NCI-H510A (cell line): ENCODE measurements around the gene RFT1.
"Not testable (repeated sequence)": the region's sequence is repeated elsewhere in the genome, so short reads cannot be mapped to it uniquely, and the experiment has no call there.

Experiments
- DNase-seq: peaks from one replicate; lab custom pipeline; 2025; lab: John Stamatoyannopoulos, UW

Gene RFT1

DNA sequence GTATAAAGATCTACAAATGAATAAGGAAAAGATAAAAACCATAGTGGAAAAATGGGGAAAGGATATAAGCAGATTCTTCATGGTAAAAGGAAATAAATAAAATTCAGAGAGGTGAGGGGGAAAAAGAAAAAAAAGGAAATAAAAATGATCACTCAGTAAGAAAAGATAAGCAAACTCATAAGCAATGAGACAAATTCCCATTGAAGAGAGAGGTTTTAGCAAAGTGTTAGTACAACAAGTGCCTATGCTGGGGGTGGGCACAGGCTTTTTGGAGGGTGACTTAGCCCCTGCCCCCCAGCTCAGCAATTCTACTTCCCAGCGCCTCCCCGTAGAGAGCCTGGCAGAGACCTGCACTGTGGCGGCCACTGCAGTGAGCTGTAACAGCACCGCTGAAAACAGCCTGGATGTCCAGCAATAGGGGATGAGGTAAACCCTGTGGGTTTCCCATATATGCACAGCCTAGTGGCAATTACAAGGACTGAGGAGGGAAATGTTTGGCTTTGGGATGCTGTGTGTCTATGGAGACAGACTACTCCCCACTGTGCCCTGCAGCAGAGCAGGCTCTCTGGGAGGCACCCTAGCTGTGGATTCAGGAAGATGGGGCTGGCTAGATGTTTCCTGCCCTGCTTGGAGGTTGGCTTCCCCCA is 60.7 kb downstream of the RFT1 start:
- no peak for DNase-seq

DNA sequence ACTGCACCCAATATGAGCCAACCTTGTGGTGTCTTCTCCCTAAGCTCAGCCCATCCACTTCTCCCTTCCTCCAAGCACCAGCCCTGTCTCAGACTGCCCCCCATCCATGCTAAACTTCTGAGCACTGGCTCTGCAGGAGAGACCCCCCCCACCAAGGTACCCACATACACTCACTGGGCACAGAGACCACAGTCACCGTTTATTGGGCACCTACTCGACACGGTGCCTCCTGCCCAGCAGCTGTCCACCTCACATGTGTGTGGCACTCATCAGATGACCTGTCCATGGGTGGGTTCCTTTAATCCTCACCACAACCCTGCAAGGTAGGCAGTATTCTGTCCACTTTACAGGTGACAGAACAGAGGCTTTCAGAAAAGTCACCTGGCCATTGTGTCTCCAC is 62.1 kb downstream of the RFT1 start:
- no peak for DNase-seq

GRCh38 chr3:53067567-53067966 is 62.7 kb downstream of the RFT1 start:
- DNase-seq, result no peak

GRCh38 chr3:53065841-53066480 is 64.3 kb downstream of the RFT1 start:
- no peak for DNase-seq

- DNase-seq, result no peak
Observed at GRCh38 chr3:53062905-53063304, 67.3 kb downstream of the RFT1 start.

DNA sequence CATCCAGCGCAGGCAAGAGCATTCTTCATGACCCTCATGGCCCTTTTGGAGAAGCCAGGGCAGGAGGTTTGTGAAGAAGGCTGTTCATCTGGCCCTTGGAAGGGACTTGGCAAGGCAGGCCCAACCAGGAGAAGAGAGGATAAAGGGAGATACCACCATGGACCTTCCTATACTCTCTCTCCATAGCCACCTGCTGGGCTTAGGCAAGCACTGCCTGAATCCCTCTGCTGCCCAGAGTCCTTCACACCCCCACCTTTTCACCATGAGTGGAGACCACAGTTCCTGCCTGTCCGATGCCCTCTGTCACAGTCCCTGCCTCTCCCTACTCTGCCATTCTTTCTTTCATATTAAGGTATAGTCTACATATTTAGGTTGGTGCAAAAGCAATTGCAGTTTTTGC is 73.8 kb downstream of the RFT1 start:
- no peak for DNase-seq

DNA sequence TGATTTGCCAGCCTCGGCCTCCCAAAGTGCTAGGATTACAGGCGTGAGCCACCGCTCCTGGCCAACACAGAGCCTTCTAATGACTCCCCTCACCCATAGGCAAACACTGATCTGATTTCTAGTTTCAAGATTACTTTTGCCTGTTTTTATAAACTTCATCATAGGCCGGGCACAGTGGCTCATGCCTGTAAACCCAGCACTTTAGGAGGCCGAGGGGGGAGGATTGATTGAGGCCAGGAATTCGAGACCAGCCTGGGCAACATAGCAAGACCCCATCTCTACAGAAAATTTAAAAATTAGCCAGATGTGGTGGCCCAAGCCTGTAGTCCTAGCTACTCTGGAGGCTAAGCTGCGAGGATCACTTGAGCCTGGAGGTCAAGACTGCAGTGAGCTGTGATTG is 76.0 kb downstream of the RFT1 start:
- DNase-seq, result not testable (repeated sequence)

DNA sequence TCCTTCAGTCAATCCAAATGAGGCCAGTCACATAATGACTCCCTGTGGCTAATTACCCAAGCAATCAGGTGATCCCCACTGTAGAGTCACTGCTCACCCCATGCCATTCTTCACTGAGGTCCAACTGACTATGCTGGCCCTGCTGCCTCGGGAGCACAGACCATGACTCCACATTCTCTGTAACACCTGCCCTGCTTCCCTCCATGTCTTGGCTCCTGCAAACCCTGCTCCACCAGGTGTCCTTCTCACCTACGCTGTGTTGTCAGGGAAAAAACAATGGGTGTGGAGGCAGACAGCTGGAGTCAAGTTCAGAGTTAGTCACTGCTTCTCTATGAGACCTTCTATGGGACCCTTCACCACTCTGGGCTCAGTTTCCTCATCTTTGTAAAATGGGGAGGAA is 78.3 kb downstream of the RFT1 start:
- DNase-seq, result peak; percentile 38

GRCh38 chr3:53049987-53050386 is 80.2 kb downstream of the RFT1 start:
- no peak for DNase-seq

DNA sequence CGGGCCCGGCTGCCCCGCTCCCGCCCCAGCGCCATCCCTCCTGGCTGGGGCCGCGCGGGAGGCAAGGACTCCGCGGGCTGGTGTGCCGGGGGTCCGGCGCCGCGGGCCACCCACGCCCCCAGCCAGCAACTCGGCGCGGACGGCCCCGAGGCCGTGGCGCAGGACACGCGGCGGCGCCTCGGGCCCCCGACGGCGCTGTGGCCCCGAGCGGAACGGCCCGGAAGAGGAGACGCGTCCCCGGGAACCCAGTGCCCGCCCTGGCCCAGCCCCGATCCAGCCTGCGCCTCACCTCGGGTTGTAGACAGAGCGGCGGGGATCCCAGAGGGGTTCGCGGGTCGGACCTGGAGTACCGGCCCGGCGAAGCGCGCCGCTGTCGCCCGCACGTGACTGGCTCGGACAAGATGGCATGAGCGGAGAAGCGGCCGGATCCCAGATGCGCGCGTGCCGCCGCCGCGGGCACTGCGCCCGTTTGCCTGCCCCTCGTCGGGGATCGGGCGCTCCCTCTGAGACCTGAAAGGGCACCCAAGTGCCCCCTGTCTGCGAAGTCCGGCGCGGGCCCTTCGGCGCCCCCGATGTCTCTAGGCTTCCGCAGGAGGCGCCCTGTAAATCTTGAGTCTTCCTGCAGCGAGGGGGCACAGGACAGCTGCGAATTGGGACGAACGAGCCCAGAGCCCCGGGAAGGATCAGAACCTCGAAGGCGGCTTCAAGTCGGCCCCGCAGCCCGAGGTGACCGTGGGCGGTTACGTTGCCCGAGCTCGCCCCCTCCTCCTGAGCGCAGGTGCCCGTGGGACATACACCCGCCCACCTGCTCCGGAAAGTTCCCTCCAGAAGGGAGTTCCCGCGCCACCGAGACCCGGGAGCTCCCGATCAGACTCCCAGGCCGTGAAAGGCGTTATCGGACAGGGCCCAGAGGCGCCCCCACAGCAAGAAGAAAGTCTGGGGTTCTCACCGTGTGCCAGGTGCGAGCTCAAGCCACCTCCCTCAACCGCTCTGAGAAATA is 83.8 kb downstream of the RFT1 start:
- DNase-seq, result no peak

GRCh38 chr3:53045518-53046170 is 84.6 kb downstream of the RFT1 start, which contains the start of gene SFMBT1:
Gene SFMBT1 (minus strand): TSS chr3:53046073. CDS start chr3:52969128, 76,945 bp downstream.
- peak; percentile 26 for DNase-seq

DNA sequence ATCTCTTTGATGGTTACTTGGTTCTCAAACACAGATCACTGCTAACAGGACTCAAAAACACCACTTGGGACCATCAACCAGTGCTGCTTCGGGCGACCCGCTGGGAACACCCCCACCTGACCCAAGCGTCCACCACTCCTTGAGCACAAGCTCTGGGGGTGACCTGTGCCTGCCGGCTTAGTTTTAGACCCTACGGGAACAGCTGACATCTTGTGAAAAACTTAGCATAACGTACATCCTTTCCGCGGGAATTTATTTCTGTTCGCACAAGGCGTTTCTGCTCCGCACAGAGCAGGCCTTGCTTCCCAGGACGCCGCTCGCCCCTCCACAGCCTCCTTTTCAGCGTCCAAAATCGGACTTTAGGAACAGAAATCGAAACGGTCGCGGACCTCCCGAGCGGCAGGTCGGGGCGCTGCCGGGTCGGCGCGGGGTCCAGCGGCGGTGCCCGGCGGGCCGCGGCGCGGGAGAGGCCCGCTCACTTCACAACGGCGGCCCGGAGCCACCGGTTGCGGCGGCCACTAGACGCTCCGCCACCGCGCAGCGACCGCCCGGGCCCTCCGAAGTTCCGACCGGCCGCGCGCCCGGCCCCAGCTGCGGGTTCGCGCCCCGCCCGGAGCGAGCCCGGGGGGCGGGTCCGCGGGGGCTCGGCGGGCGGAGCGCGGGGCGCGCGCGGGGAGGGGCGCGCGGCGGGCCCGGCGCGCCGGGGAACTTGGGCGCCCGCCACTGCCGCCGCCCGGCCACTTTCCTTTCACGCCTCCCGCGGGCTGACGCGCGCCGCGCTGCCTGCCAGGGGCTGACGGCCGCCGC is 85.3 kb downstream of the RFT1 start:
- DNase-seq, result no peak

GRCh38 chr3:53044371-53044710 is 85.9 kb downstream of the RFT1 start:
- DNase-seq, result no peak

- DNase-seq, result no peak
Observed at GRCh38 chr3:53043738-53044137, 86.5 kb downstream of the RFT1 start.

GRCh38 chr3:53042651-53043050 is 87.6 kb downstream of the RFT1 start:
- no peak for DNase-seq

DNA sequence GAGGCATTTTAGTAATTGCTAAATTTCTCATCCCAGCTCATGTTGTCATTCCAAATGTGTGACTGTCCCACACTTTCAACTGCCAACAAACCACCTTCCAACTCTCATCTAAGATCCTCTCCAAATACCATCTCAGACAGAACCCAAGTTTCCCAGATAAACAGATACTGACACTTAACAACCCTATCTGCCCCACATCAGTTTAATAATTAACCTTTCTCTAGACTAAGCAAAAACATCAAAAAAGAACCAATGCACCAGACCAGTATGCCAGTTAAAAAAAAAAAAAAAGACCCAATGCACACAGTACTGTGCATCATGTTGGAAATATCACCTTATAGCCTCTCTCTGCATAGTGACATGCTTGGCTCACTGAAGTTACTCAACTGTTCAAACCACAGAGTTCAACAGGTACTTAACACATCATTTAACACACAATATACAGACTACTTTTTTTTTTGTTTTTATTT is 89.8 kb downstream of the RFT1 start:
- no peak for DNase-seq

DNA sequence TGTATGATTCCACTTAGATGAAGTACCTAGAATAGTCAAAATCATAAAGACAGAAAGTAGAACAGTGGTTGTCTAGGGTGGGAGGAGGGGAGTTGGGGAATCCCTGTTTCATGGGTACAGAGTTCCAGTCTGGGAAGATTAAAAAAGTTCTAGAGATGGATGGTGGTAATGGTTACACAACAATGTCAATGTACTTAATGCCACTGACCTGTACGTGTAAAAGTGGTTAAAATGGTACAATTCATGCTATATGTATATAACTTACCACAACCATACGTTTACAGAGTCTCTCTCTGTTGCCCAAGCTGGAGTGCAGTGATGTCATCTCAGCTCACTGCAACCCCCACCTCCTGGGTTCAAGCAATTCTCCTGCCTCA is 90.9 kb downstream of the RFT1 start:
- no peak for DNase-seq

DNA sequence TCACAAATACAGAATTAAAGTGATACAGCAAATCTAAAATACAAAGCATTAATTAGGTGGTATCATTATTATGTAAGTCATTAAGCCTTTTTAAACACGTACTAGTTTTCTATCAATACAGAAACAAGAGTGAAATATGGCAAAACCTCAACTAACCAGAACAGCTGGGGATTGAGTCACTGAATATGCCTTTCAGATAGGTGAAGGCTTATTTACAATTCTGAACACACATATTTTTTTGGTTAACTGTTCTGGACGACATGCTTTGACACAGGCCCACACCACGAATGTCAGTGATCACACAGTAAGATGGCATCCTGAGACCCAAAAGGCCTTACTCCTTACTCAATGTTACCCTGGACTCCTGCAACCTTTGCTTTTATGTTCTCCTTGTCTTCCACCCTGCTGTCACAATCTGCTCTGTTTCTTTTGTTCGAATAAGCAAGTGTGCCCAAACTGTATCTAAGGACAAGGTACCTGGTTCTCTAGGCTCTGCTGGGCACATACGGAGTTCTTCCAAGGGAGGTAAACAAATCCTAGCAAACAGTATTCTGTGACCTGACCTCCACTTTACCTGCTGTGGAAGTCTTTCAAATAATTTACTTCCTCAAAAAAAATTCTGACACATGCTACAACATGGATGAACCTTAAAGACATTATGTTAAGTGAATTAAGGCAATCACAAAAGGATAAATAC is 91.4 kb downstream of the RFT1 start:
- DNase-seq, result no peak
